Measurements from ENCODE around the gene ZNF77.
A peak's percentile ranks its signal among the peaks of the same experiment; 100 is the strongest.

ZNF77 gene

DNA sequence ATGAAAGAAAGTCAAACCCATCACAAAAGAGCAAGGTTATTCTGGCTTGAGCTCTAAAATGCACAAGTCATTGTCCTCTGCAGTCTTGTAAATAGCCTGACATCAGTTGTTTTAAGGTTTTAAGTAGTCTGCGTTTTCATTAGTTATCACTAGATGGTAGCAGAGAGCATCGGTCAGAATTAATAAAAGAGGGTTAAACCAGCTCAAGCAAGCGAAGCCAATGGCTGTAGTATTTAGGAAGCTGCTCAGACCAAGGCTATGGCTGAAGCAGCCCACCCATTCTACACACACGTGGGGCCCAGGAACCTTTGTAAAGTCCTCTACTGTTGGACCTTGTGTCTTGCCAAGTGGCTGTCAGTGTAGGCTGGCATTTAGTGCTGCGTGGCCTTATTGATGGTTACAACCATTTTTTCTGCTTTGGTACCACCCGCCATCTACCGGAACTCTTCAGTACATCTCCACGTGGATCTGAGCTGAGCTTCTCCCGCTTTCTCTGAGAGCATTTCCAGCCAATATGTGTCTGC lies 57.3 kb downstream of the ZNF77 start:
- Histone ChIP-seq H3K9me3 (ENCODE audit: control insufficient read depth, insufficient read depth, low read length) (no peaks in the 10 kb centered on the region), H3K4me3 (ENCODE audit: low read length) (peak overlapping the region; percentile 25), H3K79me2 (ENCODE audit: control insufficient read depth, low read length) (no peaks in the 10 kb centered on the region), H3K4me1 (ENCODE audit: control insufficient read depth, low read length) (peaks cover 18% of the 10 kb centered on the region), H4K20me1 (ENCODE audit: control insufficient read depth, insufficient read depth, low read depth, low read length) (no peaks in the 10 kb centered on the region), H3K27ac (ENCODE audit: low read depth, low read length) (peak overlapping the region; percentile 67), H3K9me2 (replicated peaks; ENCODE audit: control insufficient read depth, low read length) (no peaks in the 10 kb centered on the region), H3K36me3 (ENCODE audit: control insufficient read depth, low read length) (no peaks in the 10 kb centered on the region), H3K4me2 (ENCODE audit: low read length) (peak overlapping the region; percentile 47), H3F3A (ENCODE audit: control insufficient read depth, insufficient read depth) (peaks cover 9% of the 10 kb centered on the region; the same call in 1 of the 2 replicates), H3K27me3 (ENCODE audit: control insufficient read depth, low read length) (no peaks in the 10 kb centered on the region)
- no peak for TF ChIP-seq EZH2phosphoT487 (IDR thresholded peaks at IDR 0.05; ENCODE audit: borderline replicate concordance, low read length)
- TF ChIP-seq, protein P1, sequence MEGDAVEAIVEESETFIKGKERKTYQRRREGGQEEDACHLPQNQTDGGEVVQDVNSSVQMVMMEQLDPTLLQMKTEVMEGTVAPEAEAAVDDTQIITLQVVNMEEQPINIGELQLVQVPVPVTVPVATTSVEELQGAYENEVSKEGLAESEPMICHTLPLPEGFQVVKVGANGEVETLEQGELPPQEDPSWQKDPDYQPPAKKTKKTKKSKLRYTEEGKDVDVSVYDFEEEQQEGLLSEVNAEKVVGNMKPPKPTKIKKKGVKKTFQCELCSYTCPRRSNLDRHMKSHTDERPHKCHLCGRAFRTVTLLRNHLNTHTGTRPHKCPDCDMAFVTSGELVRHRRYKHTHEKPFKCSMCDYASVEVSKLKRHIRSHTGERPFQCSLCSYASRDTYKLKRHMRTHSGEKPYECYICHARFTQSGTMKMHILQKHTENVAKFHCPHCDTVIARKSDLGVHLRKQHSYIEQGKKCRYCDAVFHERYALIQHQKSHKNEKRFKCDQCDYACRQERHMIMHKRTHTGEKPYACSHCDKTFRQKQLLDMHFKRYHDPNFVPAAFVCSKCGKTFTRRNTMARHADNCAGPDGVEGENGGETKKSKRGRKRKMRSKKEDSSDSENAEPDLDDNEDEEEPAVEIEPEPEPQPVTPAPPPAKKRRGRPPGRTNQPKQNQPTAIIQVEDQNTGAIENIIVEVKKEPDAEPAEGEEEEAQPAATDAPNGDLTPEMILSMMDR (IDR thresholded peaks at IDR 0.05; ENCODE audit: low read depth, low read length, poor library complexity, severe bottlenecking): peak; percentile 67

DNA sequence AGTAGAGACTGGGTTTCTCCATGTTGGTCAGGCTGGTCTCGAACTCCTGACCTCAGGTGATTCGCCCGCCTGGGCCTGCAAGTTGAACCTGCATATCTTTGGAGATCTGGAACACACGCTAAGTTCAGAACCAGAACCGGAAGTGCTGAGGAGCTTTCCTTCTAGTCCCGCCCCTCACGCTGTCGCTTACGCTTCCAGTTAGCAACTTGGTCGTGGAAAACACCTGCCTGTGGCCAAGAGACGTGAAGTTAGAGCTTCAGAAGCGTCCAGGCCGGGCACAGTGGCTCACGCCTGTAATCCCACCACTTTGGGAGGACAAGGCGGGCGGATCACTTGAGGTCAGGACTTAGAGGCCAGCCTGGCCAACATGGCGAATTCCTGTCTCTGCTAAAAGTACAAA lies 59.0 kb downstream of the ZNF77 start:
- Histone ChIP-seq H3F3A (ENCODE audit: control insufficient read depth, insufficient read depth) (peaks cover 9% of the 10 kb centered on the region; the same call in 1 of the 2 replicates), H3K4me3 (ENCODE audit: low read length) (no peak overlapping the region), H3K9me2 (replicated peaks; ENCODE audit: control insufficient read depth, low read length) (no peaks in the 10 kb centered on the region), H3K27ac (ENCODE audit: low read depth, low read length) (no peak overlapping the region), H3K9me3 (ENCODE audit: control insufficient read depth, insufficient read depth, low read length) (no peaks in the 10 kb centered on the region), H3K79me2 (ENCODE audit: control insufficient read depth, low read length) (no peaks in the 10 kb centered on the region), H4K20me1 (ENCODE audit: control insufficient read depth, insufficient read depth, low read depth, low read length) (no peaks in the 10 kb centered on the region), H3K27me3 (ENCODE audit: control insufficient read depth, low read length) (no peaks in the 10 kb centered on the region), H3K4me1 (ENCODE audit: control insufficient read depth, low read length) (peaks cover 18% of the 10 kb centered on the region), H3K4me2 (ENCODE audit: low read length) (no peak overlapping the region), H3K36me3 (ENCODE audit: control insufficient read depth, low read length) (no peaks in the 10 kb centered on the region)
- TF ChIP-seq EZH2phosphoT487 (IDR thresholded peaks at IDR 0.05; ENCODE audit: borderline replicate concordance, low read length): no peak
- TF ChIP-seq, protein P1 (IDR thresholded peaks at IDR 0.05; ENCODE audit: low read depth, low read length, poor library complexity, severe bottlenecking): no peak

- H3K4me1 ChIP-seq (ENCODE audit: control insufficient read depth, low read length): peaks cover 16% of the 10 kb centered on the region
- no peaks in the 10 kb centered on the region for H4K20me1 ChIP-seq (ENCODE audit: control insufficient read depth, insufficient read depth, low read depth, low read length)
- no peaks in the 10 kb centered on the region for H3K36me3 ChIP-seq (ENCODE audit: control insufficient read depth, low read length)
- H3F3A ChIP-seq (ENCODE audit: control insufficient read depth, insufficient read depth): peaks cover 9% of the 10 kb centered on the region; the same call in 1 of the 2 replicates
- H3K79me2 ChIP-seq (ENCODE audit: control insufficient read depth, low read length): no peaks in the 10 kb centered on the region
- TF ChIP-seq, protein P1 (IDR thresholded peaks at IDR 0.05; ENCODE audit: low read depth, low read length, poor library complexity, severe bottlenecking): no peak
- no peak for TF ChIP-seq EZH2phosphoT487 (IDR thresholded peaks at IDR 0.05; ENCODE audit: borderline replicate concordance, low read length)
- no peaks in the 10 kb centered on the region for H3K9me3 ChIP-seq (ENCODE audit: control insufficient read depth, insufficient read depth, low read length)
- H3K27me3 ChIP-seq (ENCODE audit: control insufficient read depth, low read length): no peaks in the 10 kb centered on the region
- H3K9me2 ChIP-seq (replicated peaks; ENCODE audit: control insufficient read depth, low read length): no peaks in the 10 kb centered on the region
- H3K4me3 ChIP-seq (ENCODE audit: low read length): no peak overlapping the region
- no peak overlapping the region for H3K4me2 ChIP-seq (ENCODE audit: low read length)
- no peak overlapping the region for H3K27ac ChIP-seq (ENCODE audit: low read depth, low read length)
Measured at GRCh38 chr19:2883686-2884439, 60.9 kb downstream of the ZNF77 start.
